GM12878 (cell line): ENCODE results near the gene NEK1. TPM values are rescaled to one million over a fixed set of nuclear protein-coding genes. Genes with fewer than 3 reads are reported as not detected.

ENCODE experiments used
- ATAC-seq: fragments of 200-7000 bp; cut with Tn5 transposase; 3 replicates; pipeline ENCODE4 v1.9.1; 2020; ENCODE audit warnings: mild to moderate bottlenecking, moderate library complexity
- BruUV-seq: library from RNA; stranded (reverse); fragments of 400-500 nt; replicated peaks from 2 replicates; lab custom pipeline; 2021; lab: Mats Ljungman, UMichigan
- CTCF ChIA-PET: fragments of 300-600 bp; sonication (Branson Sonifier 250); formaldehyde crosslinking; extraction: SDS; loops from one replicate; lab custom pipeline; 2021; ENCODE audit warnings: inconsistent platforms; lab: Yijun Ruan, JAX
- POLR2A ChIA-PET: fragments of 350-600 bp; formaldehyde crosslinking; extraction: SDS; loops from one replicate; lab custom pipeline; 2021; ENCODE audit warnings: inconsistent platforms; lab: Charles Lee
- RAD21 ChIA-PET: fragments of 300-600 bp; sonication (Branson Sonifier 250); formaldehyde crosslinking; loops from one replicate; lab custom pipeline; 2023; ENCODE audit warnings: antibody characterized with exemption; ENCODE audit not compliant: unreplicated experiment; lab: Charles Lee
- SMC1A ChIA-PET: fragments of 300-600 bp; sonication (Branson Sonifier 250); formaldehyde crosslinking; loops from one replicate; lab custom pipeline; 2023; ENCODE audit not compliant: unreplicated experiment, uncharacterized antibody; lab: Charles Lee
- DNase-seq: peaks from one replicate; pipeline ENCODE4 v3.0.0-alpha.2; 2011; ENCODE audit warnings: low read depth, low spot score
- FAIRE-seq: peaks from 3 replicates; lab custom pipeline; 2011; peaks lifted over from hg19 to GRCh38; lab: Jason Lieb, UNC
- H2AFZ ChIP-seq: 2 replicates; pipeline ENCODE4 v1.6.0; 2011; ENCODE audit warnings: low read depth, low read length, control low read depth; ENCODE audit not compliant: control insufficient read depth
- H3K27ac ChIP-seq: 2 replicates; pipeline ENCODE4 v1.5.1; 2011; ENCODE audit warnings: control low read depth; ENCODE audit not compliant: control insufficient read depth, insufficient read depth
- H3K27me3 ChIP-seq, 2 experiments: replicated peaks in 1 of 2; 2 replicates each; pipeline versions ENCODE4 v1.6.0 to v1.6.1; 2011; ENCODE audit warnings: low read length in 1 of 2; ENCODE audit not compliant: control insufficient read depth in 2 of 2, insufficient read depth in 2 of 2
- H3K36me3 ChIP-seq, 2 experiments: 2 replicates each; pipeline ENCODE4 v1.5.1; 2011; ENCODE audit warnings: low read length in 1 of 2; ENCODE audit not compliant: control insufficient read depth in 2 of 2, insufficient read depth in 2 of 2
- H3K4me1 ChIP-seq: 2 replicates; pipeline ENCODE4 v1.6.1; 2011; ENCODE audit warnings: mild to moderate bottlenecking, low read length, moderate library complexity, mixed read lengths; ENCODE audit not compliant: control insufficient read depth, insufficient read depth
- H3K4me2 ChIP-seq: 2 replicates; pipeline ENCODE4 v1.6.0; 2011; ENCODE audit warnings: control low read depth; ENCODE audit not compliant: control insufficient read depth, insufficient read depth
- H3K4me3 ChIP-seq: fragments of 200-600 bp; sonication (generic); 2 replicates; pipeline ENCODE4 v1.5.1; 2016
- H3K79me2 ChIP-seq: 2 replicates; pipeline ENCODE4 v1.6.0; 2011; ENCODE audit warnings: low read length; ENCODE audit not compliant: control insufficient read depth, insufficient read depth
- H3K9ac ChIP-seq: 2 replicates; pipeline ENCODE4 v1.8.0; 2011; ENCODE audit warnings: low read length, control low read depth, mixed read lengths; ENCODE audit not compliant: control insufficient read depth, insufficient read depth
- H3K9me3 ChIP-seq: replicated peaks from 3 replicates; pipeline ENCODE4 v1.5.1; 2011; ENCODE audit warnings: mild to moderate bottlenecking, low read length; ENCODE audit not compliant: control insufficient read depth, insufficient read depth
- H4K20me1 ChIP-seq: 2 replicates; pipeline ENCODE4 v1.6.0; 2011; ENCODE audit not compliant: control insufficient read depth, insufficient read depth
- E2F4 ChIP-seq: IDR thresholded peaks from 2 replicates; pipeline ENCODE4 v1.6.1; 2012; ENCODE audit warnings: low read depth, low read length, improper control_type of control experiment
- ETV6 ChIP-seq, 2 experiments: fragments of 450-650 bp in 1 of 2; IDR thresholded peaks in 1 of 2; conservative IDR thresholded peaks in 1 of 2; 2 replicates each; pipeline ENCODE4 v1.6.1; 2014; ENCODE audit warnings: antibody characterized with exemption in 1 of 2, borderline replicate concordance in 1 of 2, low read depth in 1 of 2, mild to moderate bottlenecking in 1 of 2, moderate library complexity in 1 of 2
- MAX ChIP-seq: IDR thresholded peaks from 2 replicates; pipeline ENCODE4 v1.6.1; 2012; ENCODE audit warnings: low read depth, low read length, improper control_type of control experiment
- NFYB ChIP-seq: IDR thresholded peaks from 2 replicates; pipeline ENCODE4 v1.6.1; 2011; ENCODE audit warnings: low read depth, mild to moderate bottlenecking, low read length, improper control_type of control experiment, moderate library complexity; ENCODE audit not compliant: insufficient read depth
- NR2C2 ChIP-seq: IDR thresholded peaks from 2 replicates; pipeline ENCODE4 v1.6.1; 2011; ENCODE audit warnings: borderline replicate concordance, low read depth; ENCODE audit not compliant: control insufficient read depth, insufficient read length
- SRF ChIP-seq, 2 experiments: IDR thresholded peaks; 2 replicates each; pipeline ENCODE4 v1.6.1; 2011; ENCODE audit warnings: low read depth in 2 of 2, low read length in 2 of 2, mild to moderate bottlenecking in 1 of 2, moderate library complexity in 1 of 2
- TARDBP ChIP-seq: IDR thresholded peaks from 2 replicates; pipeline ENCODE4 v1.6.1; 2016; ENCODE audit warnings: borderline replicate concordance
- WGBS: methylation state at CpG from one replicate; pipeline ENCODE4 v1.1.6; 2016; ENCODE audit warnings: low lambda C conversion rate; ENCODE audit not compliant: insufficient replicate concordance, insufficient coverage; ENCODE audit errors: missing lambda C conversion rate; 5-methylcytosine and 5-hydroxymethylcytosine counted together
- in situ Hi-C: fragments of 300-500 bp; cut with MboI; formaldehyde crosslinking; loops from 9 replicates; pipeline ENCODE4 v1.14.3; 2018; ENCODE audit warnings: mixed read lengths
- intact Hi-C: fragments of 100-400 bp; cut with micrococcal nuclease; formaldehyde crosslinking; loops from one replicate; pipeline ENCODE4 v1.14.2; 2022; ENCODE audit not compliant: unreplicated experiment
- polyA plus RNA-seq, 11 experiments: library from polyadenylated mRNA; depleted of rRNA in 4 of 11; unstranded in 6 of 11; stranded (reverse) in 5 of 11; fragments of >200 nt; fragmentation: Nextera tagmentation in 4 of 11; fragmentation: Illumina TruSeq in 1 of 11; extraction: Ambion mirVana in 4 of 11; extraction: Trizol in 1 of 11; gene quantifications; 1 replicate in 1 of 11; 2 replicates in 10 of 11; pipeline versions ENCODE4 v1.2.1 to v1.2.3, GENCODE V29; 2011 to 2016; ENCODE audit warnings: inconsistent platforms in 2 of 11, missing spikeins in 2 of 11, low read depth in 1 of 11
- total RNA-seq, 4 experiments: library from RNA; depleted of rRNA in 3 of 4; stranded (reverse); fragments of >200 nt in 3 of 4; fragmentation: Illumina TruSeq in 1 of 4; extraction: Trizol in 1 of 4; gene quantifications; 2 replicates each; pipeline versions ENCODE4 v1.2.1 to v1.2.3, GENCODE V29; 2013 to 2021

The NEK1 gene
- total and polyA plus RNA-seq, 10 of the 15 experiments (the other 5 are each of a cell fraction or from before 2014, with no cell fraction given), result 4.9 to 16.1 (median 7.5) TPM

GRCh38 chr4:169618286-169618685, 5.9 kb upstream of the NEK1 start:
- no peak overlapping the region for H3K9ac ChIP-seq
- BruUV-seq, result no TSS peak

More at GRCh38 chr4:169618286-169618685, 5.9 kb upstream of the NEK1 start:
- FAIRE-seq, result no peak
- H4K20me1 ChIP-seq, result no peaks in the 10 kb centered on the region
- H3K4me2 ChIP-seq, result no peak overlapping the region
- H3K4me3 ChIP-seq, result no peak overlapping the region
- WGBS, result 42% methylated on average over 3 of the region's 3 CpGs
- intact Hi-C loops, result no loop called here
- peak overlapping the region; percentile 82 for H2AFZ ChIP-seq
- POLR2A ChIA-PET, result interaction anchor here (0.9 to 1.1 kb wide), 2 partner anchors 41 to 51 kb away, joined by 4 read pairs; no protein-coding TSS in a partner anchor
- ATAC-seq, result no peak
- H3K36me3 ChIP-seq, result no peaks in the 10 kb centered on the region
- peaks cover 5% of the 10 kb centered on the region for H3K4me1 ChIP-seq
- no peaks in the 10 kb centered on the region for H3K27me3 ChIP-seq
- peaks cover 30% of the 10 kb centered on the region for H3K79me2 ChIP-seq
- RAD21 ChIA-PET, result interaction anchor here (4.5 kb wide), 1 partner anchor 42 kb away, joined by 34 read pairs; no protein-coding TSS in a partner anchor
- TF ChIP-seq E2F4 (no peak), NR2C2 (no peak), TARDBP (no peak), SRF (IDR thresholded peaks at IDR 0.05; ENCODE audit: low read depth in 2 of 2, low read length in 2 of 2) (no peak), MAX (no peak), ETV6 (conservative IDR thresholded peaks at IDR 0.05 in 1 of 2, IDR thresholded peaks at IDR 0.05 in 1 of 2; ENCODE audit: borderline replicate concordance in 1 of 2, low read depth in 1 of 2) (no peak), NFYB (no peak)
- no peak for DNase-seq
- H3K27ac ChIP-seq, result no peak overlapping the region
- CTCF ChIA-PET, result interaction anchor here (1.2 kb wide), 1 partner anchor 33 kb away, joined by 3 read pairs; no protein-coding TSS in a partner anchor
- in situ Hi-C loops, result loop anchor here (5.0 kb wide), 1 partner anchor 424 kb away; no protein-coding TSS in a partner anchor
- no peaks in the 10 kb centered on the region for H3K9me3 ChIP-seq
- SMC1A ChIA-PET, result interaction anchor here (1.2 to 3.3 kb wide), 2 partner anchors 10 to 42 kb away, joined by 4 to 25 read pairs; no protein-coding TSS in a partner anchor
